ENCODE results near the gene ZBTB16.

ZBTB16 gene

GRCh38 chr11:114290503-114291235 is 231.2 kb downstream of the ZBTB16 start:
- Histone ChIP-seq H3K4me3 (ENCODE audit: low read depth, low read length) (no peak overlapping the region), H3K36me3 (ENCODE audit: control insufficient read depth, insufficient read depth, low read length) (no peaks in the 10 kb centered on the region), H3K9ac (ENCODE audit: low read depth, low read length) (no peak overlapping the region), H3K27me3 (ENCODE audit: control insufficient read depth, insufficient read depth, low read length) (no peaks in the 10 kb centered on the region), H3K4me1 (ENCODE audit: control insufficient read depth, insufficient read depth, low read length) (peaks cover 18% of the 10 kb centered on the region), H3K27ac (ENCODE audit: low read depth, low read length) (no peak overlapping the region), H3K9me3 (ENCODE audit: control insufficient read depth, insufficient read depth, low read length) (no peaks in the 10 kb centered on the region)

GRCh38 chr11:114291381-114291780 is 231.9 kb downstream of the ZBTB16 start:
- no peak overlapping the region for H3K9ac ChIP-seq (ENCODE audit: low read depth, low read length)
- H3K27me3 ChIP-seq (ENCODE audit: control insufficient read depth, insufficient read depth, low read length), result no peaks in the 10 kb centered on the region
- H3K9me3 ChIP-seq (ENCODE audit: control insufficient read depth, insufficient read depth, low read length), result no peaks in the 10 kb centered on the region
- no peak overlapping the region for H3K4me3 ChIP-seq (ENCODE audit: low read depth, low read length)
- no peak overlapping the region for H3K27ac ChIP-seq (ENCODE audit: low read depth, low read length)
- peaks cover 14% of the 10 kb centered on the region for H3K4me1 ChIP-seq (ENCODE audit: control insufficient read depth, insufficient read depth, low read length)
- no peaks in the 10 kb centered on the region for H3K36me3 ChIP-seq (ENCODE audit: control insufficient read depth, insufficient read depth, low read length)

GRCh38 chr11:114291842-114292680 is 232.6 kb downstream of the ZBTB16 start:
- Histone ChIP-seq H3K36me3 (ENCODE audit: control insufficient read depth, insufficient read depth, low read length) (no peaks in the 10 kb centered on the region), H3K9ac (ENCODE audit: low read depth, low read length) (no peak overlapping the region), H3K4me3 (ENCODE audit: low read depth, low read length) (no peak overlapping the region), H3K4me1 (ENCODE audit: control insufficient read depth, insufficient read depth, low read length) (peaks cover 14% of the 10 kb centered on the region), H3K27me3 (ENCODE audit: control insufficient read depth, insufficient read depth, low read length) (no peaks in the 10 kb centered on the region), H3K9me3 (ENCODE audit: control insufficient read depth, insufficient read depth, low read length) (no peaks in the 10 kb centered on the region), H3K27ac (ENCODE audit: low read depth, low read length) (no peak overlapping the region)

GRCh38 chr11:114293201-114293711 is 233.7 kb downstream of the ZBTB16 start:
- Histone ChIP-seq H3K9me3 (ENCODE audit: control insufficient read depth, insufficient read depth, low read length) (no peaks in the 10 kb centered on the region), H3K27me3 (ENCODE audit: control insufficient read depth, insufficient read depth, low read length) (no peaks in the 10 kb centered on the region), H3K4me3 (ENCODE audit: low read depth, low read length) (no peak overlapping the region), H3K27ac (ENCODE audit: low read depth, low read length) (no peak overlapping the region), H3K9ac (ENCODE audit: low read depth, low read length) (no peak overlapping the region), H3K36me3 (ENCODE audit: control insufficient read depth, insufficient read depth, low read length) (no peaks in the 10 kb centered on the region), H3K4me1 (ENCODE audit: control insufficient read depth, insufficient read depth, low read length) (peaks cover 14% of the 10 kb centered on the region)

GRCh38 chr11:114295676-114296604 is 236.4 kb downstream of the ZBTB16 start, which contains the start of gene NNMT:
TSS of gene NNMT (plus strand) at chr11:114296399. CDS start at chr11:114296557, 158 bp downstream.
- H3K9ac ChIP-seq (ENCODE audit: low read depth, low read length), result no peak within 1 kb of the TSS
- H3K9me3 ChIP-seq (ENCODE audit: control insufficient read depth, insufficient read depth, low read length), result no peaks in the 10 kb centered on the region
- no peaks in the 10 kb centered on the region for H3K4me1 ChIP-seq (ENCODE audit: control insufficient read depth, insufficient read depth, low read length)
- H3K36me3 ChIP-seq (ENCODE audit: control insufficient read depth, insufficient read depth, low read length), result no peaks in the 10 kb centered on the region
- H3K27me3 ChIP-seq (ENCODE audit: control insufficient read depth, insufficient read depth, low read length), result no peaks in the 10 kb centered on the region
- H3K27ac ChIP-seq (ENCODE audit: low read depth, low read length), result no peak within 1 kb of the TSS
- H3K4me3 ChIP-seq (ENCODE audit: low read depth, low read length), result no peak within 1 kb of the TSS

- H3K4me3 ChIP-seq (ENCODE audit: low read depth, low read length), result no peak overlapping the region
- no peaks in the 10 kb centered on the region for H3K27me3 ChIP-seq (ENCODE audit: control insufficient read depth, insufficient read depth, low read length)
- H3K9me3 ChIP-seq (ENCODE audit: control insufficient read depth, insufficient read depth, low read length), result no peaks in the 10 kb centered on the region; the same call in 1 of the 2 replicates
- no peaks in the 10 kb centered on the region for H3K4me1 ChIP-seq (ENCODE audit: control insufficient read depth, insufficient read depth, low read length)
- no peaks in the 10 kb centered on the region for H3K36me3 ChIP-seq (ENCODE audit: control insufficient read depth, insufficient read depth, low read length)
- no peak overlapping the region for H3K27ac ChIP-seq (ENCODE audit: low read depth, low read length)
- no peak overlapping the region for H3K9ac ChIP-seq (ENCODE audit: low read depth, low read length)
These were observed 237.3 kb downstream of the ZBTB16 start for GRCh38 chr11:114296605-114297372.

GRCh38 chr11:114297806-114298709 is 238.5 kb downstream of the ZBTB16 start:
- Histone ChIP-seq H3K4me1 (ENCODE audit: control insufficient read depth, insufficient read depth, low read length) (no peaks in the 10 kb centered on the region), H3K27me3 (ENCODE audit: control insufficient read depth, insufficient read depth, low read length) (no peaks in the 10 kb centered on the region), H3K9ac (ENCODE audit: low read depth, low read length) (no peak overlapping the region), H3K9me3 (ENCODE audit: control insufficient read depth, insufficient read depth, low read length) (no peaks in the 10 kb centered on the region; the same call in 1 of the 2 replicates), H3K27ac (ENCODE audit: low read depth, low read length) (no peak overlapping the region), H3K36me3 (ENCODE audit: control insufficient read depth, insufficient read depth, low read length) (no peaks in the 10 kb centered on the region), H3K4me3 (ENCODE audit: low read depth, low read length) (no peak overlapping the region)

GRCh38 chr11:114298710-114299109 is 239.2 kb downstream of the ZBTB16 start:
- Histone ChIP-seq H3K27me3 (ENCODE audit: control insufficient read depth, insufficient read depth, low read length) (no peaks in the 10 kb centered on the region), H3K9ac (ENCODE audit: low read depth, low read length) (no peak overlapping the region), H3K27ac (ENCODE audit: low read depth, low read length) (no peak overlapping the region), H3K9me3 (ENCODE audit: control insufficient read depth, insufficient read depth, low read length) (no peaks in the 10 kb centered on the region; the same call in 1 of the 2 replicates), H3K4me3 (ENCODE audit: low read depth, low read length) (no peak overlapping the region), H3K36me3 (ENCODE audit: control insufficient read depth, insufficient read depth, low read length) (no peaks in the 10 kb centered on the region), H3K4me1 (ENCODE audit: control insufficient read depth, insufficient read depth, low read length) (no peaks in the 10 kb centered on the region)
